HepG2 (cell line): ENCODE data around the gene KLHL36. TPM values are rescaled to one million over a fixed set of nuclear protein-coding genes. Genes with fewer than 3 reads are reported as not detected.

ENCODE experiments used
- ARNTL ChIP-seq: sonication (generic); formaldehyde crosslinking; IDR thresholded peaks from 2 replicates; pipeline ENCODE4 v1.4.0; 2020; ENCODE audit warnings: mild to moderate bottlenecking, missing genetic modification reagents
- CREBL2 ChIP-seq: sonication (generic); formaldehyde crosslinking; IDR thresholded peaks from 2 replicates; pipeline ENCODE4 v1.8.1; 2023; ENCODE audit warnings: missing genetic modification reagents, mild to moderate bottlenecking, borderline replicate concordance
- FOXK2 ChIP-seq: fragments of 450-650 bp; IDR thresholded peaks from 2 replicates; pipeline ENCODE4 v1.6.1; 2016
- HMGA1 ChIP-seq: sonication (generic); formaldehyde crosslinking; conservative IDR thresholded peaks from 2 replicates; pipeline ENCODE4 v1.4.0; 2020; ENCODE audit warnings: missing genetic modification reagents
- HNRNPUL1 ChIP-seq: fragments of 200-400 bp; formaldehyde crosslinking; IDR thresholded peaks from 2 replicates; pipeline ENCODE4 v1.6.1; 2017; ENCODE audit warnings: low read depth, mild to moderate bottlenecking, low read length, moderate library complexity
- HOXA9 ChIP-seq: sonication (generic); formaldehyde crosslinking; IDR thresholded peaks from 2 replicates; pipeline ENCODE4 v1.8.1; 2022; ENCODE audit warnings: missing genetic modification reagents, mild to moderate bottlenecking, moderate library complexity, borderline replicate concordance
- HOXD1 ChIP-seq: sonication (generic); formaldehyde crosslinking; IDR thresholded peaks from 2 replicates; pipeline ENCODE4 v1.5.0; 2020; ENCODE audit warnings: missing genetic modification reagents
- KAT2B ChIP-seq: fragments of 150-350 bp; IDR thresholded peaks from 2 replicates; pipeline ENCODE4 v1.6.1; 2014; ENCODE audit warnings: low read depth, low read length, borderline replicate concordance
- MED8 ChIP-seq: sonication (generic); formaldehyde crosslinking; IDR thresholded peaks from 2 replicates; pipeline ENCODE4 v1.8.1; 2023; ENCODE audit warnings: mild to moderate bottlenecking, missing genetic modification reagents; ENCODE audit not compliant: insufficient replicate concordance
- POGZ ChIP-seq: sonication (generic); formaldehyde crosslinking; IDR thresholded peaks from 2 replicates; pipeline ENCODE4 v1.4.0; 2020; ENCODE audit warnings: mild to moderate bottlenecking, missing genetic modification reagents
- SP5 ChIP-seq: IDR thresholded peaks from 2 replicates; pipeline ENCODE4 v1.6.1; 2016; ENCODE audit warnings: low read depth, borderline replicate concordance
- TAF1 ChIP-seq: sonication (generic); formaldehyde crosslinking; IDR thresholded peaks from 2 replicates; pipeline ENCODE4 v1.4.0; 2020; ENCODE audit warnings: missing genetic modification reagents
- TERF1 ChIP-seq: sonication (generic); formaldehyde crosslinking; IDR thresholded peaks from 2 replicates; pipeline ENCODE4 v1.8.0; 2022; ENCODE audit warnings: mild to moderate bottlenecking, missing genetic modification reagents, moderate library complexity
- ZFP41 ChIP-seq: sonication (generic); formaldehyde crosslinking; IDR thresholded peaks from 2 replicates; pipeline ENCODE4 v1.4.0; 2020; ENCODE audit warnings: mild to moderate bottlenecking, missing genetic modification reagents, borderline replicate concordance
- ZKSCAN1 ChIP-seq: fragments of 150-350 bp; IDR thresholded peaks from 2 replicates; pipeline ENCODE4 v1.6.1; 2014; ENCODE audit warnings: low read length
- ZNF234 ChIP-seq: sonication (generic); formaldehyde crosslinking; conservative IDR thresholded peaks from 2 replicates; pipeline ENCODE4 v1.5.1; 2020; ENCODE audit warnings: mild to moderate bottlenecking, missing genetic modification reagents
- ZNF282 ChIP-seq: fragments of 450-650 bp; IDR thresholded peaks from 2 replicates; pipeline ENCODE4 v1.6.1; 2018; ENCODE audit not compliant: partially characterized antibody
- ZNF431 ChIP-seq: sonication (generic); formaldehyde crosslinking; IDR thresholded peaks from 2 replicates; pipeline ENCODE4 v1.9.0; 2022; ENCODE audit warnings: missing genetic modification reagents, low read depth, mild to moderate bottlenecking, borderline replicate concordance
- ZNF484 ChIP-seq: sonication (generic); formaldehyde crosslinking; IDR thresholded peaks from 2 replicates; pipeline ENCODE4 v1.5.1; 2020; ENCODE audit warnings: mild to moderate bottlenecking, low read depth, missing genetic modification reagents, borderline replicate concordance
- ZNF512 ChIP-seq: sonication (generic); formaldehyde crosslinking; IDR thresholded peaks from 2 replicates; pipeline ENCODE4 v1.4.0; 2020; ENCODE audit warnings: mild to moderate bottlenecking, missing genetic modification reagents
- ZNF564 ChIP-seq: sonication (generic); formaldehyde crosslinking; IDR thresholded peaks from 2 replicates; pipeline ENCODE4 v1.8.1; 2023; ENCODE audit warnings: mild to moderate bottlenecking, missing genetic modification reagents
- ZNF572 ChIP-seq: sonication (generic); formaldehyde crosslinking; IDR thresholded peaks from 2 replicates; pipeline ENCODE4 v1.5.1; 2020; ENCODE audit warnings: mild to moderate bottlenecking, missing genetic modification reagents
- ZNF614 ChIP-seq: IDR thresholded peaks from 2 replicates; pipeline ENCODE4 v1.6.1; 2018; ENCODE audit warnings: missing biosample characterization, missing genetic modification reagents, inconsistent platforms, borderline replicate concordance
- ZNF703 ChIP-seq: sonication (generic); formaldehyde crosslinking; IDR thresholded peaks from 2 replicates; pipeline ENCODE4 v1.5.1; 2020; ENCODE audit warnings: missing genetic modification reagents, mild to moderate bottlenecking, moderate library complexity, borderline replicate concordance
- ZNF740 ChIP-seq: sonication (generic); formaldehyde crosslinking; IDR thresholded peaks from 2 replicates; pipeline ENCODE4 v1.4.0; 2020; ENCODE audit warnings: missing genetic modification reagents
- ZNF747 ChIP-seq: sonication (generic); formaldehyde crosslinking; IDR thresholded peaks from 2 replicates; pipeline ENCODE4 v1.8.1; 2023; ENCODE audit warnings: missing genetic modification reagents, mild to moderate bottlenecking, borderline replicate concordance
- ZSCAN5A ChIP-seq: sonication (generic); formaldehyde crosslinking; IDR thresholded peaks from 2 replicates; pipeline ENCODE4 v1.8.0; 2022; ENCODE audit warnings: mild to moderate bottlenecking, missing genetic modification reagents, borderline replicate concordance
- polyA plus RNA-seq, 8 experiments: library from polyadenylated mRNA; depleted of rRNA in 3 of 8; stranded (reverse) in 7 of 8; unstranded in 1 of 8; fragments of >200 nt; fragmentation: Illumina TruSeq in 4 of 8; extraction: Trizol in 4 of 8; gene quantifications; 2 replicates each; pipeline versions ENCODE4 v1.2.1 to v1.2.3, GENCODE V29; 2011 to 2016; ENCODE audit warnings: low read depth in 4 of 8, missing spikeins in 1 of 8, mixed read lengths in 1 of 8; ENCODE audit not compliant: insufficient read depth in 1 of 8
- total RNA-seq, 5 experiments: library from RNA; depleted of rRNA; stranded (reverse); fragments of >200 nt; fragmentation: Illumina TruSeq; extraction: Trizol; gene quantifications; 2 replicates each; pipeline ENCODE4 v1.2.3, GENCODE V29; 2016; ENCODE audit warnings: low read depth in 1 of 5

KLHL36 gene
- total and polyA plus RNA-seq, 2 of the 13 experiments (the other 11 are each of a cell fraction or from before 2014, with no cell fraction given) = 24.3 to 26.0 TPM

GRCh38 chr16:84699147-84699711, 50.9 kb downstream of the KLHL36 start (continued):
- peak; percentile 95; the same call in 1 of the 2 replicates for TF ChIP-seq CREBL2 (CRISPR knock-in tag)
- no peak for TF ChIP-seq MED8 (CRISPR knock-in tag)
- TF ChIP-seq ARNTL = peak; percentile 70; the same call in 1 of the 2 replicates
- TF ChIP-seq ZNF431 (CRISPR knock-in tag) = no peak
- TF ChIP-seq POGZ = no peak
- TF ChIP-seq TERF1 = no peak
- TF ChIP-seq ZNF747 = 0 out of 2 replicates have a peak, but pooled peaks have one; percentile 71
- peak; percentile 89; the same call in 1 of the 2 replicates for TF ChIP-seq ZFP41 (CRISPR knock-in tag)
- TF ChIP-seq ZNF564 (CRISPR knock-in tag) = no peak
- no peak; the same call in 1 of the 2 replicates for TF ChIP-seq HOXD1 (CRISPR knock-in tag)
- TF ChIP-seq ZNF703 (CRISPR knock-in tag) = peak; percentile 75; the same call in 1 of the 2 replicates
- peak; percentile 88 for TF ChIP-seq ZNF572 (CRISPR knock-in tag)
- TF ChIP-seq ZNF484 = no peak
- no peak; the same call in 1 of the 2 replicates for TF ChIP-seq SP5
- no peak for TF ChIP-seq HMGA1 (CRISPR knock-in tag)
- no peak for TF ChIP-seq HOXA9
- no peak for TF ChIP-seq ZKSCAN1
- no peak for TF ChIP-seq FOXK2
- TF ChIP-seq HNRNPUL1 = no peak
- TF ChIP-seq KAT2B = no peak
- 0 out of 2 replicates have a peak, but pooled peaks have one; percentile 15 for TF ChIP-seq ZNF614
- TF ChIP-seq TAF1 = no peak
- TF ChIP-seq ZNF234 (CRISPR knock-in tag) = no peak
- no peak for TF ChIP-seq ZSCAN5A (CRISPR knock-in tag)
- no peak for TF ChIP-seq ZNF282
- TF ChIP-seq ZNF512 (CRISPR knock-in tag) = 0 out of 2 replicates have a peak, but pooled peaks have one; percentile 32
- TF ChIP-seq ZNF740 = peak; percentile 14; the same call in 1 of the 2 replicates
